K562 (cell line): ENCODE measurements around the gene ALDH3A2. TPM values are rescaled to one million over a fixed set of nuclear protein-coding genes. Genes with fewer than 3 reads are reported as not detected.

Source experiments
- ZBTB40 ChIP-seq, 2 experiments: fragments of 450-650 bp in 1 of 2; sonication (generic) in 1 of 2; formaldehyde crosslinking in 1 of 2; IDR thresholded peaks; 2 replicates each; pipeline versions ENCODE4 v1.7.1 to v1.9.0; 2016 to 2022; ENCODE audit warnings: inconsistent platforms in 1 of 2, mild to moderate bottlenecking in 1 of 2, missing genetic modification reagents in 1 of 2
- polyA plus RNA-seq, 8 experiments: library from polyadenylated mRNA; depleted of rRNA in 4 of 8; stranded (reverse) in 5 of 8; unstranded in 3 of 8; fragments of >200 nt; fragmentation: Nextera tagmentation in 2 of 8; fragmentation: Illumina TruSeq in 1 of 8; extraction: Ambion mirVana in 2 of 8; extraction: Trizol in 1 of 8; gene quantifications; 2 replicates each; pipeline versions ENCODE4 v1.2.1 to v1.2.3, GENCODE V29; 2011 to 2014; ENCODE audit warnings: inconsistent platforms in 1 of 8, missing spikeins in 1 of 8
- total RNA-seq, 7 experiments: library from RNA; depleted of rRNA in 6 of 7; stranded (reverse); fragments of >200 nt in 6 of 7; fragmentation: Illumina TruSeq in 2 of 7; extraction: Trizol in 2 of 7; gene quantifications; 2 replicates each; pipeline versions ENCODE4 v1.2.1 to v1.2.3, GENCODE V29; 2011 to 2021; ENCODE audit warnings: low replicate concordance in 1 of 7

ALDH3A2 gene
- total and polyA plus RNA-seq, 9 of the 15 experiments (the other 6 are each of a cell fraction or from before 2014, with no cell fraction given), result 0.01 to 0.78 (median 0.12) TPM; not detected in 5

DNA sequence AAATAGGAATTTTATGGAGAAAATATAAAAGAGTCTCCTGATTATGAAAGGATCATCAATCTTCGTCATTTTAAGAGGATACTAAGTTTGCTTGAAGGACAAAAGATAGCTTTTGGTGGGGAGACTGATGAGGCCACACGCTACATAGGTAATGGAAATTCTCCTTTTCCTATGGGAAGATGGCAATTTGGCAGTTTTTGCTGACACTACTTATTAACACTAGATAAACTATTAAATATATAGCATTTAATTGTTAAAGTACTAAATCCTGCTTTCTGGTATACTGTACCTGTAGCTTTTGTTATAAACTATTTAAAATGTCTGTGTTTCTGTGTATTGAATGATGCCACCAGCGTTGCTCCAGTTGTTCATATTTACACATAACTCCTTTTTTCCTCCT, 12.6 kb downstream of the ALDH3A2 start (continued):
- TF ChIP-seq ZBTB40 (IDR thresholded peaks at IDR 0.05) (no peak), ZBTB40 (CRISPR knock-in tag; IDR thresholded peaks at IDR 0.05) (no peak)
